Measurements from ENCODE around the gene DPYD. TPM values are rescaled to one million over a fixed set of nuclear protein-coding genes. Genes with fewer than 3 reads are reported as not detected.

Gene DPYD
- total RNA-seq, 1 donor = 81.9 TPM

DNA sequence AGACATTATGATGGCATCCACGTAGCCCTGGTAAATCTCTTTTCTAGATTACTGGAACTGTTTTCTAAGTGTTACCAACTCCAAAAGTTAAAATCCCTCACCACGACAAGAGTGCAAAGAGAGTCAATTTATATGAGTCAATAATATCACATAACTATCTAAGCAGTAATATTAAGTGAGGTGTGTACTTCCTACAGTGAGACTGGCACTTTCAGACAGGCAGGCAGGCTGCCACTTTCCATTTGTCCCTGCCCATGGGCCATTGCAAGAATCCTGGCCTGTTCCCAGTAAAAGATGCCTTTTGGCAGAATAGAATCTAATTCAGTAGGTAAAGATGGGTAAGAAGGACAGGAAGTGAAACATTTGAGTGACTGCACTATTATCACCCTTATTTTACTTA, 843.6 kb downstream of the DPYD start:
- DNase-seq (ENCODE audit: low read depth) = no peak
- TF ChIP-seq, protein P1, sequence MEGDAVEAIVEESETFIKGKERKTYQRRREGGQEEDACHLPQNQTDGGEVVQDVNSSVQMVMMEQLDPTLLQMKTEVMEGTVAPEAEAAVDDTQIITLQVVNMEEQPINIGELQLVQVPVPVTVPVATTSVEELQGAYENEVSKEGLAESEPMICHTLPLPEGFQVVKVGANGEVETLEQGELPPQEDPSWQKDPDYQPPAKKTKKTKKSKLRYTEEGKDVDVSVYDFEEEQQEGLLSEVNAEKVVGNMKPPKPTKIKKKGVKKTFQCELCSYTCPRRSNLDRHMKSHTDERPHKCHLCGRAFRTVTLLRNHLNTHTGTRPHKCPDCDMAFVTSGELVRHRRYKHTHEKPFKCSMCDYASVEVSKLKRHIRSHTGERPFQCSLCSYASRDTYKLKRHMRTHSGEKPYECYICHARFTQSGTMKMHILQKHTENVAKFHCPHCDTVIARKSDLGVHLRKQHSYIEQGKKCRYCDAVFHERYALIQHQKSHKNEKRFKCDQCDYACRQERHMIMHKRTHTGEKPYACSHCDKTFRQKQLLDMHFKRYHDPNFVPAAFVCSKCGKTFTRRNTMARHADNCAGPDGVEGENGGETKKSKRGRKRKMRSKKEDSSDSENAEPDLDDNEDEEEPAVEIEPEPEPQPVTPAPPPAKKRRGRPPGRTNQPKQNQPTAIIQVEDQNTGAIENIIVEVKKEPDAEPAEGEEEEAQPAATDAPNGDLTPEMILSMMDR (IDR thresholded peaks at IDR 0.05; ENCODE audit: insufficient read depth, low read length) = no peak
- no peak overlapping the region for H3K4me3 ChIP-seq (ENCODE audit: low read depth, low read length)

DNA sequence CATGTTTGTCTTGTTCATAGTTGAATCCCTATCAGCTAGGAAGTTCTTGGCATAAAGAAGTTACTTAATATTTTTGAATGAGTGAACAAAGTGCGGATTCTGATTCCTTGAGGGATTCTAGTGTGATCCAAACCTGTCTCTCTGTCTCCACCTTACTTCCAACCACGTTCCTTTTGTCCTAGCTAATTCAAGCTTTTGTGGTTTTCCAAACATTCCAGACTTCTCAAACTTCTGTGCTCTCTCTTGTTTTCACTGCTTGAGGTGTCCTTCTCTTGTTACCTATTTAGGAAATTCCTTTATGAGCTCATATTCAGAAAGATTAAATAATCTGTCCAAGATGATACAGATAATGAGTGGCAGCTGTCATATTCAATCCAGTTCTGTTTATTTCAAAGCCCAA, 846.1 kb downstream of the DPYD start:
- H3K4me3 ChIP-seq (ENCODE audit: low read depth, low read length) = no peak overlapping the region
- no peak for DNase-seq (ENCODE audit: low read depth)
- TF ChIP-seq, protein P1 (IDR thresholded peaks at IDR 0.05; ENCODE audit: insufficient read depth, low read length) = no peak

DNA sequence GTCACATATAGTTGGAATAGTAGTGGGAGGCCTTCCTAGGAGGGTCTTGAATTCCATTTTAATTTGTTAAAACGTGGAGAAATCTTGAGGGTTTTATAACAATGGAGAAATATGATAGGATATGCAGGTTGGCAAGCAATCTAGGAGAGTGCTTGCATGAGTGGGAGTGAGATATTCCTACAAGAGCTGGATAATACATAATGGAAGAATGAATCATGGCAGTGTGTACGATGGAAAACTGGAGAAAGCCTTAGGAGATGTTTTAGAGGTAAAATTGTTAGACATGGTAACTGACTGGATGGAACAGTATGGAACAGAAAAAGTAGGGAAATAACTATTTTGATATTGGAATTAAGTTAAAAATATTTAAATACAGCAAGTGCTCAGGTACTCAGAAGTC, 846.9 kb downstream of the DPYD start:
- peak; percentile 38 for DNase-seq (ENCODE audit: low read depth)
- TF ChIP-seq, protein P1 (IDR thresholded peaks at IDR 0.05; ENCODE audit: insufficient read depth, low read length) = no peak
- H3K4me3 ChIP-seq (ENCODE audit: low read depth, low read length) = no peak overlapping the region

DNA sequence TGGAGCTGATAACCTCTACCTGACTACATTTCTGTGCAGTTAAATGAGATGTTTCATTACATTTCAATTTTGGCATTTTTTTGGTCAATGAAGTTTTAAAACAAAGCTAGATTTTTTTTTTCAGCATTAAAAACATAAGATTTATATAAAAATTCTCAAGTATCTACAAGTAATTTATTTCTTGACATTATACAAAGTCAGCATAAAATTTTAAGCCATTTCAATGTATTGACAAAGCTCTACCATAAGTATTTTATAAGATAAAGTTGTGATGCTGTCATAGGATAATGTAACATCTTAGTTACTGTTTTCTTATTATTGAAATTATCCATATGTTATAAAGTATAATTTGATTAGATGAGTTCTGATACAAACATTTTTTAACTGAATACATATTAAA, 847.7 kb downstream of the DPYD start:
- no peak overlapping the region for H3K4me3 ChIP-seq (ENCODE audit: low read depth, low read length)
- TF ChIP-seq, protein P1 (IDR thresholded peaks at IDR 0.05; ENCODE audit: insufficient read depth, low read length) = no peak
- no peak for DNase-seq (ENCODE audit: low read depth)

DNA sequence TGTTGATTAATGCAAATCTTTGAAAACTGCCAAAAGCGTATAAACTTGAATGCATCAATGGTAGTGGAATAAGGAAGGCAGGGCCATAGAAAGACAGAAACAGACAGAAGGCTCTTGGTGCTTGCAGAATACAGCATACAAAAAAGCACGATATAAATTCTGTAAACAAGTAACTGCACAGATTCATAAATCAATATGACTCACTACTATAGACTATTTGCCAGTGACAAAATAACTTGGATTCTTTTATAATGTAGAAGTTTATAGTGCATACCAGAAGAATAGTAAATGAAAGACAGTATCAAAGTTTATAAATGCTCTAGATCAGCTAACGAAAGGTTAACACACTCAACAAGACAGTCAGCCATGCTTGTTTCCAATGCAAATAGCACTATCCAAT, 849.7 kb downstream of the DPYD start:
- no peak overlapping the region for H3K4me3 ChIP-seq (ENCODE audit: low read depth, low read length)
- DNase-seq (ENCODE audit: low read depth) = peak; percentile 38
- TF ChIP-seq, protein P1 (IDR thresholded peaks at IDR 0.05; ENCODE audit: insufficient read depth, low read length) = no peak

DNA sequence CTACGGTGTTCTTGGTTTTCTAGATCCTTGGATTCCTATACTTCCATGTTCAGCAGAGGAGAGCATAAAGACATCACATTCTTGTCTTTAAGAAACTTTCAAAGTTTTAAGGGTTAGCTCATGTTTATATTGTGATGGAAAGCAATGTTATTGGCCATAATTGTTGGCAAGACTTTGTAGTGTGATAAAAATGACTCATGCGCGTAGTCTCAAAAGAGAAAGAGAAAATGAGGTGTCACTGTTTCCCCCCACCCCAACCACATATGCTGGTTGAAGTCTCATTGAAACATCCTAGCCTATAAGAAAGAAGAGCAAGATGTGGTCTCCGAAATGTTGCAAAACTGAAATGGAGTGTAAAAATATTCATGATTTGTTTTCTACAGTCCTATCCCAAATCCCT, 850.5 kb downstream of the DPYD start:
- peak; percentile 51 for DNase-seq (ENCODE audit: low read depth)
- TF ChIP-seq, protein P1 (IDR thresholded peaks at IDR 0.05; ENCODE audit: insufficient read depth, low read length) = no peak
- H3K4me3 ChIP-seq (ENCODE audit: low read depth, low read length) = no peak overlapping the region

DNA sequence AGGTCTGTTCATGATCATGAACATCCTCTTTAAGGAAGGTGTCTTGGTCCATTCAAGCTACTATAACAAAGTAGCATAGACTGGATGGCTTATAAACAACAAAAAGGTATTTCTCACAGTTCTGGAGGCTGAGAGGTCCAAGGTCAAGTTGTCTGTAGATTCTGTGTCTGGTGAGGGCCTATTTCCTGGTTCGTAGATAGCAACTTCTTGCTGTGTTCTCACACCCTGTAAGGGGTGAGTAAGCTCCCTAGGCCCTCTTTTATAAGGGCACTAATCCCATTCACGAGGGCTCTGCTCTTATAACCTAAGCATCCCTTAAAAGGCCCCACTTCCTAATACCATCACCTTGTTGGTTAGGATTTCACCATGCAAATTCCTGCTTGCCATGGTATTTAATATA, 851.5 kb downstream of the DPYD start:
- TF ChIP-seq, protein P1 (IDR thresholded peaks at IDR 0.05; ENCODE audit: insufficient read depth, low read length) = no peak
- DNase-seq (ENCODE audit: low read depth) = no peak
- no peak overlapping the region for H3K4me3 ChIP-seq (ENCODE audit: low read depth, low read length)
